HFF-Myc (cell line): ENCODE results near the gene ARVCF.

ENCODE experiments used
- DNase-seq: peaks from one replicate; pipeline ENCODE4 v3.0.0-alpha.2; 2011; ENCODE audit warnings: low read depth; ENCODE audit errors: extremely low read depth
- H3K4me3 ChIP-seq: replicated peaks from 2 replicates; pipeline ENCODE4 v1.5.1; 2011; ENCODE audit warnings: low read depth, mild to moderate bottlenecking, control low read depth, low read length
- TF ChIP-seq, protein P1 (sequence below): IDR thresholded peaks from 2 replicates; pipeline ENCODE4 v1.5.1; 2012; ENCODE audit warnings: mild to moderate bottlenecking, low read depth, low read length, control low read depth; ENCODE audit errors: missing control alignments

ARVCF gene

DNA sequence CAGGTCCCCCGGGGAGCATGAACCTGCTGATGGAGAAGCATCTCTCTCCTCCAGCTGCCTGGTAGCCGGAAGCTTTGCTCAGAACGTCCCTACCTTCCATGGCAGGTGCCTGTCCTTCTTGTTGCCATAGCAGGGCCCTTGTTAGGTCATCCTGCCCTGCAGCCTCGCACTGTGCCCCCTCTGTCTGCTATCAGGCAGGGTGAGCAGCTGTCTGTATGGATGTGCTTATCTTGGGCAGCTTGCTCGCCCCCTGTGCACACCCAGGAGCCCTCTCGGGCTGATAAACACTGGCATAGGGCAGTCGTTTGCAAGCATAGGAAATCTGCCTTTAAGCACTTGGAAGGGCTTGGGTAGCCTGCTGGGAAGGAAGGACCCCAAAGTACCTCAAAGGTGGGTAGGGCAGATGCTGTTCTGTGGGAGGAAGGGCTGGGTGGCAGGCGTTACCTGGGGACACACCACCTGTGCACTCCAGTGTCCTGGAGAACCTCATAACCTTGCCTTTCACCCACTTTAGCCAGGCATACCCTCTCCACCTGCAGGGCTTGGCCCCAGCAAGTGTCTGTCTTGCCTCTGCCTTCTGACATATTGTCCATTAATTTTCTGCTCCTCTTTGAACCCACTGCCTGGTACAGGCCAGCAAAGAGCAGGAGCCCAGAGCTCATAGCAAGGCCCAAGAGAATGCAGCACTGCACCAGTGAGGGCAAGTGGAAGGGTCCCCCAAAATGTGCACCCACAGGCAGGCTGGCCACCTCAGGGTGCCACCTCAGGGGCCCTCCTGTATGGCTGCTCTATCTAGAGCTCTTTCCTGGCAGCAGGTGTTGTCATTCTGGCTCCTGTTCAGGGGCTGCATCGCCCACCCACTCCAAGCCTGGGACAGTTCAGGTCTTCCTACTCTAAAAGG lies 83.0 kb downstream of the ARVCF start:
- TF ChIP-seq, protein P1, sequence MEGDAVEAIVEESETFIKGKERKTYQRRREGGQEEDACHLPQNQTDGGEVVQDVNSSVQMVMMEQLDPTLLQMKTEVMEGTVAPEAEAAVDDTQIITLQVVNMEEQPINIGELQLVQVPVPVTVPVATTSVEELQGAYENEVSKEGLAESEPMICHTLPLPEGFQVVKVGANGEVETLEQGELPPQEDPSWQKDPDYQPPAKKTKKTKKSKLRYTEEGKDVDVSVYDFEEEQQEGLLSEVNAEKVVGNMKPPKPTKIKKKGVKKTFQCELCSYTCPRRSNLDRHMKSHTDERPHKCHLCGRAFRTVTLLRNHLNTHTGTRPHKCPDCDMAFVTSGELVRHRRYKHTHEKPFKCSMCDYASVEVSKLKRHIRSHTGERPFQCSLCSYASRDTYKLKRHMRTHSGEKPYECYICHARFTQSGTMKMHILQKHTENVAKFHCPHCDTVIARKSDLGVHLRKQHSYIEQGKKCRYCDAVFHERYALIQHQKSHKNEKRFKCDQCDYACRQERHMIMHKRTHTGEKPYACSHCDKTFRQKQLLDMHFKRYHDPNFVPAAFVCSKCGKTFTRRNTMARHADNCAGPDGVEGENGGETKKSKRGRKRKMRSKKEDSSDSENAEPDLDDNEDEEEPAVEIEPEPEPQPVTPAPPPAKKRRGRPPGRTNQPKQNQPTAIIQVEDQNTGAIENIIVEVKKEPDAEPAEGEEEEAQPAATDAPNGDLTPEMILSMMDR = no peak
- no peak overlapping the region for H3K4me3 ChIP-seq
- DNase-seq = no peak

DNA sequence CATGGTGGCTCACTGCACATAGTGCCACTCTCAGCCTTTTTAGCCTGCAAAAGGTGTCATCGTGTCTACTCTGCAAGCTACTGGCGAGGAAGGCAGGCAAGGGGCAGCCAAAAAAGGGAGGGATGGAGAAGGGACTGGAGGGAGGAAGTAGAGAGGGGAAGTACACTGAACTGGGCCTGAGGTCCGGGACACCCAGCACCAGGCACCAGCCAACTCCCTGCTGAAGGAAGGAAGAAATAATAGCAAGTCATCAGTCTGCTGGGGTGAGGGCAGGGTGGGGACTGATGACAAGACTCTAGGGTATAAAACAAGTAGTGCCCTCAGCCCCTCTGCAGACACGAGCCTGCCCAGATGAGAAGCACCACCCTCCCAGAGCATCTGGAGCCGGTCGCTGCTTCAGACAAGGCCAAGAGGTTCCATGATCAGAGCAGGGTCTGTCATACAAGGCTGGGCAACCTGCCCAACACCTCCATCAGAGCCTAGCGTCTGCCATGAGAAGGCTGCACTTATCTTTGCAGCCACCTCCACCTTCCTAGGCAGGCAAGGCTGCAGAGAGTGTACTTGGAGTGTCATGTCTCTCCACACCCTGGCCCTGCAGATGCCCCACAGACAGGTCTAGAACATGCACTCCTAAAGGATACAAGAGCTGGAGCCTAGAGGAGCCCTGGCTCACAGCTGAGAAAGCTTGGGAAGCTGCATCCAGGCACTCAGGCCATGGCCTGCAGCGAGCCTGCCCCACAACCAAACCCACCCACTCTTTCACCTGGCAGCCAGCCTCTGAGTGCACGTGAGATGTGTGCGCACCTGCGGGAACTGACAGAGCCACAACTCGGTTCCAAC lies 84.0 kb downstream of the ARVCF start:
- DNase-seq = no peak

DNA sequence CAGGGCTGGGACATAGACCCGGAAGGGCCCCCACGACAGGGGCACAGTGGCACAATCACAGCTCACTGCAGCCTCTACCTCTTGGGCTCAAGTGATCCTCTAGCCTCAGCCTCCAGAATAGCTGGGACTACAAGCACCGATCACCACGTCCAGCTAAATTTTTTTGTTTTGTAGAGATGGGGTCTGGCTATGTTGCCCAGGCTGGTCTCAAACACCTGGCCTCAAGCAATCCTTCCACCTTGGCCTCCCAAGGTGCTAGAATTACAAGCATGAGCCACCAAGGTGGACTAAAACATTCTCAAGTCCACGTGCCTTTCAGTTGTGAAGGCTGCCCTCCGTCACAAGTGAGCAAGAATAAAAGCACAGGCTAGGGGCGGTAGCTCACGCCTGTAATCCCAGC lies 85.1 kb downstream of the ARVCF start:
- H3K4me3 ChIP-seq = no peak overlapping the region
- no peak for DNase-seq
- TF ChIP-seq, protein P1 = no peak

More for the DNA sequence above, 84.0 kb downstream of the ARVCF start:
- TF ChIP-seq, protein P1 = no peak
- H3K4me3 ChIP-seq = no peak overlapping the region

DNA sequence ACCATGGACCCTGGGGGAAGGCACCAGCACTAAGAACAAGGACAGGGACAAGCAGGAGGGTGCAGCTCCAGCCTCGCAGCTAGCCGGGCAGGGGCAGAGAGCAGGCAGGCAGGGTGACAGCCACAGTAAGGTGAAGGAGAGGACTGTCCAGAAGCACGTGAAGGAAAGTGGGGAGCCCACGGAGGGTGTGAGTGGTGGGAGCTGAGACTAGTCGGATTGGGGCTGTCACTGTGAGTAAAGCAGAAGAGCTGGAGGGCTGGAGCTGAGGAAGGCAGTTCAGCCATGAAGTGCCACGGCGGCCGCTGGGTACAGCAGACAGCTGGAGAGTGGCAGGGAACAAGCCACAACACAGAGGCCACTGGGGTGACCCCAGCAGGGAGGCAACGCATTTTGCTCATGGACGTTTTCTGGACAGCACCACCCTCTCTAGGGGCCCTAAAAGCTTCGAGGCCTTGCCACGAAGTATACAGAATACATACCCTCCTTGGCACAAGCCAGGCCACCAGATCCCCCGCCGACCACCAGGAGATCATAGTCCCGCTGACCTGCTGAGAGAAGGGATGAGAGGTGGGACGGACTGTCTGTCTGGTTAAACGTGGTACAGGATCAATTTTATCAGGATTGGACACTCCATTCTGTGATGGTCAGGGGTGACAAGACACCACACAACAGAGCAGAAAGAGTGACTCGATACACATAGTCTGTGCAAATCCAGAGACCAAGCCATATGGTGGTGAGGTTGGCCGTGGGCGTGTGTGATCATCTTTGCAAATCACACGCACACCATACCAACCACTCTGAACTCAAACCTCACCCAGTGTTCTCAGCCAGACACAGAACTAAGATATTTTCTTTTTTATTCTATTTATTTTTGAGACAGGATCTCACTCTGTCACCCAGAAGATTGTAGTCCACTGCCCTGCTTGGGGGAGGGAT lies 85.8 kb downstream of the ARVCF start:
- no peak for DNase-seq
- TF ChIP-seq, protein P1 = no peak
- no peak overlapping the region for H3K4me3 ChIP-seq

DNA sequence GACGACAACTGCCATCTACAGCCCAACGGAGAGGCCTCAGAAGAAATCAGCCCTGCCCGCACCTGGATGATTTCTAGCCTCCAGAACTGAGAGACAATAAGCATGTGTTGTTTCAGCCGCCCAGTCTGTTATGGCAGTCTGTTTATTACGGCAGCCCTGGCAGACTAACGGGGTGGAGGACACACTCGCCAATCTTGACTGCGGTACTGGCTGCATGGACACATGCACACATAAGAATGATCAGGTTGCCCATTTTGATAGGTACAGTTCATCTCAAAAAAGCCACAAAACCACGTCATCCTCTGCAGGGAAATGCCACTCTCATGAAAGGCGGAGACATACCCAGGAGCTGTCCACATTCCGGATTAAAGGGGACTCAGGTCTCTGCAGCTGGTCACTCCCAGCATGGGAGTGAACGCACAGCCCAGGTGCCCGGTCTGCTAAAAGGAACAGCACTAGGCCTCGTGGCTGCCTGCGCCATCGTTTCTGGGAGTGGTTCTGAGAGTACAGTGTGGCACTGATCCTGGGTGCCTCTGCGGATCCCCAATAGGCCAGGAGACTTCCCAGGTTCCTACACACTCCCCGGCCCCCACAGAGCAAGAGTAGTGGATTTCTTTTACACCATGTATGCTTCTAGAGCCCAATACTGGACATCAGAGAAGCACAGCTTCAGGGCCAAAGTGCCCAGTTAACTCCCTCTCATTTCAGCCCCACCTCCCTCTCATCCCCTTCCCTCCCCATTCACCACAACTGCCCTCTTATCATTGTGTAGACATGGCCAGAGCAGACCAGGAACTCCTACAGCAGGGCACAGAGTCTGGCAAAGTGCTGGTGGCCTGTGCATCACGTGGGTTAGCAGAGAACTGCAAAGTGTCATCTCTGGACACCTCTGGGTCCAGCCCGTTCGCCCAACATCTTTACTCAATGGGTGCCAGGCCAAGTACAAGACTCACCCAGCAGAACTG lies 86.8 kb downstream of the ARVCF start:
- DNase-seq = no peak
- no peak overlapping the region for H3K4me3 ChIP-seq

More for the DNA sequence above, 86.8 kb downstream of the ARVCF start:
- TF ChIP-seq, protein P1 = no peak
